HUDEP-2 (cell line): ENCODE results near the gene ZNF823.

Source experiments
- DNase-seq, 76 experiments: peaks; one replicate each; lab custom pipeline; 2025; ENCODE audit not compliant: unreplicated experiment in 76 of 76; lab: John Stamatoyannopoulos, UW

Gene ZNF823

DNA sequence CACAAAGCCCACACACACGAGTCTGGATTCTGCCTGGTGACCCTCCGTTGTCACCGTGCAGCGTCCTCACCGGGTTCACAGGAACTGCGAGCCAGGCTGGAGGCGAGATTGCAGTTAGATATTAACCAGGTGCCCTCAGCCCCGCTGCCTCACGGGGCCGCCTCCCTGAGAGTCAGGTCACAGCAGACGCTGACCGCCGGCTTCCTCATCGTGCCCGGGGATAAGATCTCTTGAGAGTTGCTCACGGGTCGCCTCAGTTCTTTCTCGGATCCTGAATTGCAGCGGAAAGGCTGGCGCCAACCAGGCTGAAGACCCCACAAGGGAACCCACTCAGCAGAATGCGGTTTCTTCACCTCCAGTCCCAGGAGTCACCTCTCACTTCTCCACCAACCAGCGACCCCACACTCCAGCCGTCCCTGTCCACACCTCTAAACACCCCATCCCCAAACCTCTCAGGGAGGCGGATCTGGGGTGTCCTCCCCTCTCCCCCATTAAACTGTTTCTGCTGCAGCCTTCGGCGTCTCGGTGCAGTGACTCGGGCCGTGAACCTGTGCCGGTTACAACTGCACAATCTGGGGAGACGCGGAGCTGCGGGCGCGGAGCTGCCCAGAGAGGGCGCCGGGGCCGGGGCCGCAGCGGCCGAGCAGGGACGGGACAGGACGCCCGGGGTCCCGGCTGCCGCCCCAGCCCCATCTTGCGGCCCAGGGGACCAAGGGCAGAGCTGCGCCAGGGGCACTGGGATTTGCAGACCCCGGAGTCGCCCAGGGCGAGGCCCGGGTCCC is 591 bp downstream of the ZNF823 start:
- DNase-seq = peak in 33 of 76 experiments; percentile 2 to 47 (median 16)

DNA sequence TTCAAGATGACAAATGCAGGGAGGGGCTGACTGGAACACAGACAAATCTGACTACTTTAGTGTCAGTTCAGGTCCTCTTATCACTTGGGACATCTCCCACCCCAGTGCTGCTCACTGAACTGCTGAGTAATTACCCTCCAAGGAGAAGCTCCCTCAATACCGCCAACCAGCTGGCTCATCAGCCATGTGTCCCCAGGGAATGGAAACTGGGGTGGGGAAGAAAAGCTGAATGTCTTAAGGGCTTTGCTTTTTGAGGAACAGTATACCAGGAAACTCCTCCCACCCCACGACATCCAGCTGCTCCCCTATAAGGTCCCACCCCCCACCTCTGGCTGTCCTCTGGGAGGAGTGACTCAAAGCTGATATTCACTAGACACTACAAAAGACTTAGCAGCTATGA is 2.0 kb downstream of the ZNF823 start:
- peak in 51 of 76 experiments; percentile 2 to 62 (median 27) for DNase-seq

GRCh38 chr19:11735375-11735774 is 3.4 kb downstream of the ZNF823 start:
- DNase-seq = no peak

DNA sequence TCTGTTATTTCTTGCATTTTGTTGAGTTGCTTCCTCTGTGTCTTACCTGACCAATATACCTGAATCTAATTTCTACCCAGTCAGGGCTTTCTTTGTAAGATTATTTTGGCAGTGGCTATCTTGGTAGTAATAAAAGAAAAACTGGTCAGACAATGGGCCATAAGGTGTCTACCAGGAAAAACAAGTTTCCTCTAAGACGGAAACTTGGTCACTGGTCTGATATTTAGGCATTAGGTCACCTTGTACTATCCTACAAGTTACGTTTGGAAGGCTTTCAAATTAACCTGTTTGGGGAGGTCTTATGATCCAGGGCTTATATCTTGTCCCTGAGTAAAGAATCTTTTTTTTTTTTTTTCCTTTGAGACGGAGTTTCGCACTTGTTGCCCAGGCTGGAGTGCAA is 9.2 kb downstream of the ZNF823 start:
- no peak for DNase-seq

DNA sequence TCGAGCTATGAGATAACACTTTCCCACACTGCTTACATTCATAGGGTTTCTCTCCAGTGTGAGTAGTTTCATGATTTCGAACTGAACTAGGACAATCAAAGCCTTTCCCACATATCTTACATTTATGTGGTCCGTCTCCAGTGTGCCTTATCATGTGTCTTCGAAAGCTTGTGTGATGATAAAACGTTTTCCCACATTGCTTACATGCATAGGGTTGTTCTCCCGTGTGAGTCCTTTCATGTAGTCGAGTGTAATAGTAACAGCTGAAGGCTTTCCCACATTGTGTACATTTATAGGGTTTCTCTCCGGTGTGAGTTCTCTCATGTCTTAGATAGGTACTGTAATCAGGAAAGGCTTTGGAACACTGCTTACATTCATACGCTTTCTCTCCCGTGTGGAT is 16.3 kb downstream of the ZNF823 start:
- DNase-seq = no peak

DNA sequence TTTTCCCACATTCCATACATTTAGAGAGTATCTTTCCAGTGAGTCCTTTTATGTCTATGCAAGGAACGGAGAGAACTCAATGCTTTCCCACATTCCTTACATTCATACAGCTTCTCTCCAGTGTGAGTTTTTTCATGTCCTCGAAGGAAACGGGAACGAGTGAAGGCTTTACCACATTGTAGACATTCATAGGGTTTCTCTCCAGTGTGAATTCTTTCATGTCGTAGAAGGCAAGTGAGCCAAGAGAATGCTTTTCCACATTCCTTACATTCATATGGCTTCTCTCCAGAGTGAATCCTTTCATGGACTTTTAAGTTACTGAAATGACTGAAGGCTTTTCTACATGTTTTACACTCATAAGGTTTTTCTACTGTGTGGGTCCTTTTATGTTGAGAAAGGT is 17.1 kb downstream of the ZNF823 start:
- no peak for DNase-seq

DNA sequence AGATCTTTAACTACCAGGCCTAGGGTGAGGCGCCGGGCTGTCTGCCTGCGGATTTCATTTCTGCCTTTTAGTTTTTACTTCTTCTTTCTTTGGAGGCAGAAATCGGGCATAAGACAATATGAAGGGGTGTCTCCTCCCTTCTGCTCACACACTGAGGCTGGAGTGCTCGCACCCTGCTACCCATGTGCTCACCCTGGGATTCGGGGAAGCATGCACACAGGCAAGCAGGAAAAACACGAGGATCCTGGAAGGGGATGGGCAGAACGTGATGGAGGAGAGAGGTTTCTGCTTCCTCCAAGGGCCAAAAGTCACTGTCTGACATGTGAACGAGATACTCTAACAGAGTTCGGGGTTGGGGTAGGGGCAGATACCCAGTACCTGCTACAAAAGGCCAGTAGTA is 28.4 kb downstream of the ZNF823 start:
- DNase-seq = no peak

- no peak for DNase-seq
Measured at GRCh38 chr19:11708457-11708856, 30.3 kb downstream of the ZNF823 start.

DNA sequence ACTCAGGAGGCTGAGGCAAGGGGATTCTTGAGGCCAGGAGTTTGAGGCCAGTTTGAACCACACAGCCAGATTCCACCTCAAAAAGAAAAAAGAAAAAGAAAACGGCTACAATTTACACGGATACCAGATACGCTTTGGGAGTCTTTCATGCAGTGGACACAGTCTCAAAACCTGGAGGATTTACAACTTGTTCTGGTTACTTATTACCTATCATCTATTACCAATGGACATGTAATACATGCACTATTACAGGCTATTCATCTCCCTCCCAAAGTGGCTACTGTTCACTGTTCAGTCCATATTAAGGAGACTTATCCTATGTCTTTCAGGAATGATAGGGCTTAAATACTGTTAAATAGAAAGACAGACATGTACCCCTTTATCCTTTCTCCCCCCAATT is 33.3 kb downstream of the ZNF823 start:
- no peak for DNase-seq

- no peak for DNase-seq
Measured at GRCh38 chr19:11704626-11705025, 34.1 kb downstream of the ZNF823 start.

DNA sequence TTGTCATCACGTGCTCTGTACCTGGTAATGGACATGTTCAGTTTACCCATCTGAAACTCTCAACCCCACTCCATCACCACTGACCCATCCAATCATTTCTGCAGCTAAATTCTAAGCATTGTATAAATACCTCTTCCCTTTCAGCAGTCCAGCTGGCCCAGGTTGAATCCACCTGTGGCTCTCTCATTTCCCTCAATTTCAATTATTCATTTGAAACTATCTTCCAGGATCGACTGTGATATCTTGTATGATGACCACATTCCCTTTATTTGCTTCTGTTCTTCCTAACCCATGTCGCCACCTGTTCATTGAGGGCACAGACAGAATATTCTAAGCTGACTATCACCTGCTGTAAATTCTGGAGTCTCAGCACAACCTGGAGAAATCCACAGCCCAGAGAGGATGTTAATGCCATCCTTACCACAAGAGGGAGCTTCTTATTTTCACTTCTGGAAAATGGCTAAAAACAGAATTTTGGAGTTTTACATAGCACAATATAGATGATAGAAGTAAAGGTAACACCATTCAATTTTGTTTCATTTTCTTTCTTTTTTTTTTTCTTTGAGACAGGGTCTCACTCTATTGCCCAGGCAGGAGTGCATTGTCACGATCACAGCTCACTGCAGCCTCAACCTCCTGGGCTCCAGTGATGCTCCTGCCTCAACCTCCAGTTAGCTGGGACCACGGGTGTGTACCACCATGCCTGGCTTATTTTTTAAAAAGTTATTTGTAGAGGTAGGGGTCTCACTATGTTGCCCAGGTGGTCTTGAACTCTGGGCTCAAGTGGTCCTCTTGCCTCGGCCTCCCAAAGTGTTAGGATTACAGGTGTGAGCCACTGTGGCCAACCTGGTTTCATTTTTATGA is 38.6 kb downstream of the ZNF823 start:
- peak in 18 of 76 experiments; percentile 5 to 49 (median 14) for DNase-seq

- DNase-seq = no peak
Measured at GRCh38 chr19:11698231-11698630, 40.5 kb downstream of the ZNF823 start.

GRCh38 chr19:11697284-11697855 is 41.4 kb downstream of the ZNF823 start:
- DNase-seq = no peak

DNA sequence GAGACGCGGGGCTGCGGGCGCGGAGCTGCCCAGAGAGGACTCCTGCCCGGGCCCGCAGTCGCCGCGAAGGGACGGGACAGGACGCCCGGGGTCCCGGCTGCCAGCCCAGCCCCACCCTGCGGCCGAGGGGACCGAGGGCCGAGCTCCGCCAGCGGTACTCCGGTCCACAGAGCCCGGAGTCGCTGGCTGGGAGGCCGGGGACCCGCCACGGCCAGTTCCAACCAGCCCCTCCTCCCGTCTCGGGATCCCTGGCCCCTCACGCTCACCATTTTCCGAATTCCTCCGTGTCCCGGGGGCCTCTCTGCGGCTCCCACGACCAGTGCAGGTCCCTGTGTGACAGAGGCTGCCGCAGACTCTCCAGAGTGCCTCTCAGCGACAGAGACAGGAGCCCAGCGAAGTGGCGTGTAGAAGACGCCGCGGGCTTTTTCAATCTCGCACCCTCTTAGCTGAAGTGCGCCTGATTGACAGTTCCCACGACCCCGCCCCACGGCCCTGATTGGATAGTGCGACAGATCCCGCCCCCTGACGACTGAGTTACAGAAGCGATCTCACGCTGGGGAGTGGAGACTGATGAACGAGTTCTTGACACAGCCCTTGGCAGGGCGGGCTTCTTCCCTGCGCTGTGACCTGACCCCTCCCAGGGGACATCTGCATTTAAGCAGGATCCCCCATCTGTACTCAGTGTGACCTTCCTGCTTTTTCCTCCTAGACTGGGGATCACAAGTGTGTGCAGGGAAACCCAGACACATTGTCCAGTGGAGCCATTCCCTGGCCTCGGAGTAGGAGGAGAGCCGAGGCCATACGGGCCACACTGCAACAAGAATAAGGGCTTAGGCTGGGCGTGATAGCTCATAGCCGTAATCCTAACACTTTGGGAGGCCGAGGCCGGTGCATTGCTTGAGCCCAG is 44.0 kb downstream of the ZNF823 start:
- peak in 41 of 76 experiments; percentile 9 to 86 (median 42) for DNase-seq

DNA sequence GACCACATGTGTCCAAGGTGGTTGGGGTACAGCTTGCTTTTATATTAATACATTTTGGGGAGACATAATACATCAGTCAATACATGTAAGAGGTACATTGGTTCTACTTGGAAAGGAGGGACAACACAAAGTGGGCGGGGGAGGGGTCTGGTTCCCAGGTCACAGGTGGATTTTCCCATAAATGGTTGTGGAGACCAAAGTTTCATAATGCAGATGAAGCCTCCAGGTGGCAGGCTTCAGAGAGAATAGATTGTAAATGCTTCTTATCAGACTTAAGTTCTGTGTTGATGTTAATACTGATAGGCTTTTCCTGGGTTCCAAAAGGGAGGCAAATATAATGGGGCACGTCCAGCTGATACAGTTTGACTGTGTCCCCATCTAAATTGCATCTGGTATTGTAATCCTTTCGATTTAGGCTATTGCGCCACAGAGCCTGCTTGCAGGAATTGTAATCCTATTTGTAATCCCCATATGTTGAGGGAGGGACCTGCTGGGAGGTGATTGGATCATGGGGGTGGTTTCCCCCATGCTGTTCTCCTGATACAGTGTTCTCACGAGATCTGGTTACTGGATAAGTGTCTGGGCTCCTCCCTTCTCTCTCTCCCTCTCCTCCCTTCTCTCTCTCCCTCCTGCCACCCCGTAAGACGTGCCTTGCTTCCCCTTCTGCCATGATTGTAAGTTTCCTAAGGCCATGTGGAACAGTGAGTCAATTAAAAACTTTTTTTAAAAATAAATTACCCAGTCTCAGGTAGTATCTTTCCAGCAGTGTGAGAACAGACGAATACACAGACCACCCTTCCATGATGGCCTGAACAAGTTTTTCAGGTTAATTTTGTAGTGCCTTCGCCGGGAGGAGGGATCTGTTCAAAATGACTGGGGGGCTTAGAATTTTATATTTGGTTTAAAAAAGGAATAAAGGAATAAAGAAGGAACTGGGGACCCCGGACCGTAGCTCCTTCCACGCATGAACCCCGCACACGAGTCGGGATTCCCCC is 44.9 kb downstream of the ZNF823 start:
- DNase-seq = peak in 4 of 76 experiments; percentile 6 to 22 (median 12)

GRCh38 chr19:11692127-11692790 is 46.5 kb downstream of the ZNF823 start:
- no peak for DNase-seq

GRCh38 chr19:11685676-11686650 is 52.8 kb downstream of the ZNF823 start:
- DNase-seq = no peak
